H1 (cell line): Measurements from ENCODE around the gene UBE2D2. TPM values are rescaled to one million over a fixed set of nuclear protein-coding genes. Genes with fewer than 3 reads are reported as not detected.

Experiments
- CTCF ChIA-PET: fragments of 300-600 bp; sonication (Branson Sonifier 250); formaldehyde crosslinking; loops from one replicate; lab custom pipeline; 2021; ENCODE audit not compliant: partially characterized antibody; lab: Charles Lee
- POLR2A ChIA-PET: fragments of 300-600 bp; sonication (Branson Sonifier 250); formaldehyde crosslinking; loops from one replicate; lab custom pipeline; 2021; ENCODE audit warnings: inconsistent platforms; ENCODE audit not compliant: partially characterized antibody; lab: Charles Lee
- DNase-seq, 2 experiments: peaks; one replicate each; pipeline versions ENCODE4 v3.0.0 to v3.0.0-alpha.2; 2010 to 2022; ENCODE audit warnings: low spot score in 2 of 2, low read depth in 1 of 2, mixed read lengths in 1 of 2
- FAIRE-seq: peaks from 2 replicates; lab custom pipeline; 2011; peaks lifted over from hg19 to GRCh38; lab: Jason Lieb, UNC
- H2AFZ ChIP-seq: 2 replicates; pipeline ENCODE4 v1.8.1; 2012; ENCODE audit warnings: low read length, inconsistent platforms
- H2AK5ac ChIP-seq: 2 replicates; pipeline ENCODE4 v1.6.1; 2013; ENCODE audit warnings: low read depth, low read length
- H2BK120ac ChIP-seq: replicated peaks from 2 replicates; pipeline ENCODE3; 2013; ENCODE audit warnings: low read depth, low read length, inconsistent platforms
- H2BK12ac ChIP-seq: 2 replicates; pipeline ENCODE4 v1.6.1; 2013; ENCODE audit warnings: low read depth, low read length
- H2BK15ac ChIP-seq: 2 replicates; pipeline ENCODE4 v1.6.1; 2013; ENCODE audit warnings: low read length
- H2BK20ac ChIP-seq: 2 replicates; pipeline ENCODE4 v1.6.1; 2013; ENCODE audit warnings: low read length
- H2BK5ac ChIP-seq: 2 replicates; pipeline ENCODE4 v1.6.1; 2013; ENCODE audit warnings: low read depth, low read length
- H3K14ac ChIP-seq: 2 replicates; pipeline ENCODE4 v1.6.1; 2013; ENCODE audit warnings: inconsistent platforms; ENCODE audit not compliant: insufficient read length
- H3K18ac ChIP-seq: 2 replicates; pipeline ENCODE4 v1.6.1; 2013; ENCODE audit warnings: low read length; ENCODE audit errors: extremely low read depth
- H3K23ac ChIP-seq: 2 replicates; pipeline ENCODE4 v1.6.1; 2013; ENCODE audit warnings: inconsistent platforms; ENCODE audit not compliant: insufficient read length
- H3K23me2 ChIP-seq: 2 replicates; pipeline ENCODE4 v1.6.1; 2013; ENCODE audit warnings: low read depth, low read length
- H3K27ac ChIP-seq: 2 replicates; pipeline ENCODE4 v1.6.1; 2011; ENCODE audit warnings: low read depth, low read length, inconsistent platforms
- H3K27me3 ChIP-seq, 4 experiments: replicated peaks in 1 of 4; 1 replicate in 1 of 4; 2 replicates in 3 of 4; pipeline versions ENCODE4 v1.6.1 to v1.8.1; 2011 to 2013; ENCODE audit warnings: low read length in 3 of 4, mild to moderate bottlenecking in 3 of 4, inconsistent platforms in 2 of 4, mixed read lengths in 2 of 4, moderate library complexity in 1 of 4; ENCODE audit not compliant: control insufficient read depth in 3 of 4, insufficient read depth in 3 of 4; ENCODE audit errors: extremely low read depth in 1 of 4
- H3K36me3 ChIP-seq, 4 experiments: 2 replicates each; pipeline versions ENCODE4 v1.6.1 to v1.8.1; 2011 to 2013; ENCODE audit warnings: mild to moderate bottlenecking in 4 of 4, low read length in 3 of 4, moderate library complexity in 2 of 4, control low read depth in 1 of 4, inconsistent platforms in 1 of 4; ENCODE audit not compliant: insufficient read depth in 4 of 4, control insufficient read depth in 2 of 4
- H3K4ac ChIP-seq: replicated peaks from 2 replicates; pipeline ENCODE3; 2013; ENCODE audit warnings: low read length, low read depth, mixed read lengths, inconsistent platforms; ENCODE audit not compliant: insufficient read length
- H3K4me1 ChIP-seq, 4 experiments: replicated peaks in 1 of 4; 1 replicate in 1 of 4; 2 replicates in 3 of 4; pipeline versions ENCODE4 v1.6.1 to v1.8.1; 2011 to 2013; ENCODE audit warnings: low read length in 3 of 4, inconsistent platforms in 2 of 4, mixed read lengths in 1 of 4; ENCODE audit not compliant: insufficient read depth in 4 of 4, control insufficient read depth in 3 of 4
- H3K4me2 ChIP-seq, 2 experiments: 2 replicates each; pipeline versions ENCODE4 v1.6.1 to v1.8.1; 2011 to 2013; ENCODE audit warnings: low read depth in 2 of 2, low read length in 2 of 2, control low read depth in 1 of 2, inconsistent platforms in 1 of 2, mild to moderate bottlenecking in 1 of 2; ENCODE audit not compliant: insufficient read depth in 1 of 2
- H3K4me3 ChIP-seq, 4 experiments: fragments of 200-600, 300-600 bp in 1 of 4; sonication (generic), shearing (Covaris generic), sonication (Bioruptor Twin) in 1 of 4; 2 replicates each; pipeline versions ENCODE4 v1.5.1 to v1.8.1; 2011 to 2016; ENCODE audit warnings: low read length in 4 of 4, low read depth in 3 of 4, control low read depth in 2 of 4, inconsistent platforms in 2 of 4, mild to moderate bottlenecking in 2 of 4, mixed read lengths in 1 of 4, moderate library complexity in 1 of 4; ENCODE audit not compliant: insufficient read depth in 2 of 4; ENCODE audit errors: extremely low read depth in 1 of 4
- H3K56ac ChIP-seq: replicated peaks from 2 replicates; pipeline ENCODE3; 2013; ENCODE audit warnings: low read depth, mild to moderate bottlenecking, mixed read lengths, low read length, inconsistent platforms; ENCODE audit not compliant: insufficient read length
- H3K79me1 ChIP-seq: 2 replicates; pipeline ENCODE4 v1.6.1; 2013; ENCODE audit warnings: low read depth, low read length, control low read depth
- H3K79me2 ChIP-seq, 2 experiments: 2 replicates each; pipeline versions ENCODE4 v1.6.1 to v1.8.1; 2012 to 2013; ENCODE audit warnings: low read length in 2 of 2, mild to moderate bottlenecking in 2 of 2, inconsistent platforms in 1 of 2; ENCODE audit not compliant: insufficient read depth in 2 of 2, control insufficient read depth in 1 of 2
- H3K9ac ChIP-seq, 4 experiments: replicated peaks in 1 of 4; 1 replicate in 1 of 4; 2 replicates in 3 of 4; pipeline versions ENCODE4 v1.6.1 to v1.8.1; 2011 to 2013; ENCODE audit warnings: low read depth in 3 of 4, low read length in 3 of 4, control low read depth in 2 of 4, mild to moderate bottlenecking in 2 of 4, moderate library complexity in 2 of 4, inconsistent platforms in 1 of 4; ENCODE audit errors: extremely low read depth in 1 of 4
- H3K9me3 ChIP-seq, 2 experiments: 2 replicates each; pipeline versions ENCODE4 v1.6.1 to v1.8.1; 2012 to 2013; ENCODE audit warnings: mild to moderate bottlenecking in 2 of 2, moderate library complexity in 2 of 2, control low read depth in 1 of 2, inconsistent platforms in 1 of 2, low read depth in 1 of 2, low read length in 1 of 2, mixed read lengths in 1 of 2; ENCODE audit not compliant: insufficient read depth in 2 of 2
- H4K20me1 ChIP-seq, 2 experiments: replicated peaks in 1 of 2; 2 replicates each; pipeline versions ENCODE3 to v1.8.1; 2011 to 2013; ENCODE audit warnings: inconsistent platforms in 2 of 2, low read length in 2 of 2, mild to moderate bottlenecking in 1 of 2; ENCODE audit not compliant: insufficient read depth in 2 of 2, control insufficient read depth in 1 of 2
- H4K5ac ChIP-seq: 2 replicates; pipeline ENCODE4 v1.6.1; 2013; ENCODE audit warnings: low read length, low read depth, mixed read lengths, inconsistent platforms; ENCODE audit not compliant: insufficient read length
- H4K8ac ChIP-seq: 2 replicates; pipeline ENCODE4 v1.8.0; 2013; ENCODE audit warnings: mild to moderate bottlenecking, moderate library complexity, low read length, inconsistent platforms; ENCODE audit not compliant: insufficient read depth; ENCODE audit errors: extremely low read depth
- H4K91ac ChIP-seq: replicated peaks from 2 replicates; pipeline ENCODE3; 2013; ENCODE audit warnings: low read length, mixed read lengths, inconsistent platforms; ENCODE audit not compliant: insufficient read length
- CBX5 ChIP-seq: fragments of 300-800, 300-1000 bp; sonication (generic); IDR thresholded peaks from 2 replicates; pipeline ENCODE4 v1.7.1; 2016; ENCODE audit warnings: antibody characterized with exemption, low read length, low read depth
- EZH2 ChIP-seq: fragments of 200-600 bp; sonication (generic); IDR thresholded peaks from 2 replicates; pipeline ENCODE4 v1.7.1; 2012; ENCODE audit warnings: low read depth, mild to moderate bottlenecking, moderate library complexity, low read length, inconsistent platforms; ENCODE audit not compliant: severe bottlenecking
- FOSL1 ChIP-seq: IDR thresholded peaks from 2 replicates; pipeline ENCODE4 v1.6.1; 2011; ENCODE audit warnings: mild to moderate bottlenecking, low read depth, low read length, moderate library complexity; ENCODE audit not compliant: insufficient read depth
- JUND ChIP-seq: IDR thresholded peaks from 2 replicates; pipeline ENCODE4 v1.6.1; 2011; ENCODE audit warnings: mild to moderate bottlenecking, improper control_type of control experiment, low read length
- MAFK ChIP-seq: IDR thresholded peaks from 2 replicates; pipeline ENCODE4 v1.6.1; 2012; ENCODE audit warnings: low read depth, mild to moderate bottlenecking, improper control_type of control experiment, low read length
- NANOG ChIP-seq: IDR thresholded peaks from 2 replicates; pipeline ENCODE4 v1.6.1; 2011; ENCODE audit warnings: low read length, low read depth, mild to moderate bottlenecking, inconsistent platforms; ENCODE audit not compliant: insufficient read depth, poor library complexity, severe bottlenecking
- POU5F1 ChIP-seq: IDR thresholded peaks from 2 replicates; pipeline ENCODE4 v1.6.1; 2011; ENCODE audit warnings: low read depth, mild to moderate bottlenecking, low read length, moderate library complexity
- SP2 ChIP-seq: IDR thresholded peaks from 2 replicates; pipeline ENCODE4 v1.6.1; 2012; ENCODE audit warnings: mild to moderate bottlenecking, low read length, inconsistent platforms
- WGBS, 2 experiments: shearing (Covaris generic) in 1 of 2; methylation state at CpG; one replicate each; pipeline versions ENCODE4 v1.1.6 to v1.1.7; 2013 to 2015; ENCODE audit warnings: low lambda C conversion rate in 2 of 2, mixed read lengths in 2 of 2, inconsistent platforms in 1 of 2, low coverage in 1 of 2, missing lambda C conversion rate in 1 of 2; ENCODE audit not compliant: insufficient replicate concordance in 2 of 2, insufficient coverage in 1 of 2, insufficient read length in 1 of 2; ENCODE audit errors: extremely low coverage in 1 of 2, missing lambda C conversion rate in 1 of 2; 5-methylcytosine and 5-hydroxymethylcytosine counted together
- polyA plus RNA-seq, 7 experiments: library from polyadenylated mRNA; depleted of rRNA in 3 of 7; stranded (reverse) in 5 of 7; unstranded in 2 of 7; fragments of >200 nt in 5 of 7; fragments of 200-250 nt in 2 of 7; gene quantifications; 1 replicate in 5 of 7; 2 replicates in 1 of 7; 4 replicates in 1 of 7; pipeline versions ENCODE4 v1.2.1 to v1.2.3, GENCODE V29; 2011 to 2013; ENCODE audit warnings: missing spikeins in 2 of 7, mixed read lengths in 2 of 7
- total RNA-seq: library from RNA; stranded (reverse); fragmentation: NEBNext Ultra II Directional; extraction: Animal tissue kit (Norgen Biotek cat#: 25700); gene quantifications from 2 replicates; pipeline ENCODE4 v1.2.1, GENCODE V29; 2021
- TF ChIP-seq, protein P1 (sequence below): IDR thresholded peaks from 2 replicates; pipeline ENCODE4 v1.6.1; 2012; ENCODE audit warnings: low read length, inconsistent platforms
- TF ChIP-seq, protein P2 (sequence below): IDR thresholded peaks from 2 replicates; pipeline ENCODE4 v1.6.1; 2011; ENCODE audit warnings: low read depth, mild to moderate bottlenecking, low read length; ENCODE audit not compliant: insufficient read depth

UBE2D2 gene
- total and polyA plus RNA-seq, 2 of the 8 experiments (the other 6 are each of a cell fraction or from before 2014, with no cell fraction given): 66.9 to 203 TPM

DNA sequence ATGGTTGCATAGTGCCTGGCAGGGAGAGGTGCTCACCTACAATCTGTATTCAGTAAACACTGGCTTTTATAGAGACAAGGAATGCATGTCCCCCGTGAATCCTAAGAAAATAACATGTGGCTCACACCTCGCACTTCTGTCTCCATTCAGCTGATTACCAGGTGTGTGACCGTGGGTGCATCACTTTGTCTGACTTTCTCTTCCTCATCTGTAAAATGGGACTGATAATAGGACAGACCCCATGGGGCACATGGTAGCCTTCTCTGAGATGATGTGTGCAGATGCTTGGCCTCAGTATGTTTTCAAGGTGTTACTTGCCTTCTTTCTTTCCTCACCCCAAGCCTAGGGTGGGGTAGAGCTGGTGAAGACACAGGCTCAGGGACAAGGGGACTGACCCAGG, 93.3 kb downstream of the UBE2D2 start:
- Histone ChIP-seq H3K23me2 (peaks cover 12% of the 10 kb centered on the region), H3K4ac (no peak overlapping the region), H3K56ac (no peak overlapping the region), H3K14ac (no peak overlapping the region), H3K9ac (no peak overlapping the region), H3K9me3 (no peaks in the 10 kb centered on the region), H3K79me2 (peaks cover 44 to 95% of the 10 kb centered on the region in 2 experiments), H3K23ac (no peak overlapping the region), H2BK120ac (no peak overlapping the region), H2BK20ac (no peak overlapping the region), H3K36me3 (no peaks in the 10 kb centered on the region), H4K8ac (no peak overlapping the region), H3K4me1 (peaks cover 28 to 70% (median 67%) of the 10 kb centered on the region in 4 experiments), H3K27ac (no peak overlapping the region), H4K20me1 (peaks cover 55 to 60% of the 10 kb centered on the region in 2 experiments), H4K91ac (no peak overlapping the region), H3K18ac (peak overlapping the region; percentile 33; the same call in 1 of the 2 replicates), H2BK12ac (no peak overlapping the region), H3K4me2 (no peak overlapping the region; a peak in 1 of 4 replicates), H2BK15ac (0 out of 2 replicates have a peak overlapping the region, but pooled peaks have one; percentile 9), H2BK5ac (no peak overlapping the region), H2AK5ac (no peak overlapping the region), H3K79me1 (peaks cover 51% of the 10 kb centered on the region), H4K5ac (no peak overlapping the region), H2AFZ (no peak overlapping the region), H3K4me3 (no peak overlapping the region; a peak in 1 of 8 replicates), H3K27me3 (no peaks in the 10 kb centered on the region; a peak in 1 of 7 replicates)
- ChIA-PET CTCF (interaction anchor here (0.7 to 14.5 kb wide), 20 partner anchors 11 to 189 kb away, joined by 3 to 224 read pairs (median 4); no protein-coding TSS in a partner anchor), POLR2A (interaction anchor here (1.0 to 14.7 kb wide), 12 partner anchors 10 to 88 kb away, joined by 3 to 212 read pairs (median 4); no protein-coding TSS in a partner anchor)
- FAIRE-seq (no peak), DNase-seq (no peak)
- WGBS, 2 experiments: 87% methylated on average over 3 of the region's 3 CpGs; no CpG with 5 or more reads in 1 of the 2 experiments
- TF ChIP-seq, protein P1, sequence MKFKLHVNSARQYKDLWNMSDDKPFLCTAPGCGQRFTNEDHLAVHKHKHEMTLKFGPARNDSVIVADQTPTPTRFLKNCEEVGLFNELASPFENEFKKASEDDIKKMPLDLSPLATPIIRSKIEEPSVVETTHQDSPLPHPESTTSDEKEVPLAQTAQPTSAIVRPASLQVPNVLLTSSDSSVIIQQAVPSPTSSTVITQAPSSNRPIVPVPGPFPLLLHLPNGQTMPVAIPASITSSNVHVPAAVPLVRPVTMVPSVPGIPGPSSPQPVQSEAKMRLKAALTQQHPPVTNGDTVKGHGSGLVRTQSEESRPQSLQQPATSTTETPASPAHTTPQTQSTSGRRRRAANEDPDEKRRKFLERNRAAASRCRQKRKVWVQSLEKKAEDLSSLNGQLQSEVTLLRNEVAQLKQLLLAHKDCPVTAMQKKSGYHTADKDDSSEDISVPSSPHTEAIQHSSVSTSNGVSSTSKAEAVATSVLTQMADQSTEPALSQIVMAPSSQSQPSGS: no peak
- no peak for TF ChIP-seq POU5F1
- TF ChIP-seq, protein P2, sequence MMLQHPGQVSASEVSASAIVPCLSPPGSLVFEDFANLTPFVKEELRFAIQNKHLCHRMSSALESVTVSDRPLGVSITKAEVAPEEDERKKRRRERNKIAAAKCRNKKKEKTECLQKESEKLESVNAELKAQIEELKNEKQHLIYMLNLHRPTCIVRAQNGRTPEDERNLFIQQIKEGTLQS: no peak
- TF ChIP-seq MAFK: no peak
- no peak for TF ChIP-seq SP2
- no peak for TF ChIP-seq EZH2
- TF ChIP-seq JUND: no peak
- no peak for TF ChIP-seq FOSL1
- no peak for TF ChIP-seq NANOG
- TF ChIP-seq CBX5: no peak
